GM12892 (cell line): Measurements from ENCODE around the gene SUSD2.
"Not testable (repeated sequence)": the region's sequence is repeated elsewhere in the genome, so short reads cannot be mapped to it uniquely, and the experiment has no call there.

Source experiments
- DNase-seq: peaks from one replicate; pipeline ENCODE4 v3.0.0; 2011; ENCODE audit not compliant: insufficient read length
- FAIRE-seq: peaks from 2 replicates; lab custom pipeline; 2011; peaks lifted over from hg19 to GRCh38; lab: Jason Lieb, UNC
- POLR2A ChIP-seq: IDR thresholded peaks from 2 replicates; pipeline ENCODE4 v1.6.1; 2011; ENCODE audit warnings: low read depth, low read length, control low read depth
- POLR2AphosphoS5 ChIP-seq: IDR thresholded peaks from 2 replicates; pipeline ENCODE4 v1.6.1; 2011; ENCODE audit warnings: low read depth, low read length, control low read depth
- TAF1 ChIP-seq: IDR thresholded peaks from 2 replicates; pipeline ENCODE4 v1.6.1; 2011; ENCODE audit warnings: low read depth, mild to moderate bottlenecking, control low read depth, low read length, borderline replicate concordance

Gene SUSD2

DNA sequence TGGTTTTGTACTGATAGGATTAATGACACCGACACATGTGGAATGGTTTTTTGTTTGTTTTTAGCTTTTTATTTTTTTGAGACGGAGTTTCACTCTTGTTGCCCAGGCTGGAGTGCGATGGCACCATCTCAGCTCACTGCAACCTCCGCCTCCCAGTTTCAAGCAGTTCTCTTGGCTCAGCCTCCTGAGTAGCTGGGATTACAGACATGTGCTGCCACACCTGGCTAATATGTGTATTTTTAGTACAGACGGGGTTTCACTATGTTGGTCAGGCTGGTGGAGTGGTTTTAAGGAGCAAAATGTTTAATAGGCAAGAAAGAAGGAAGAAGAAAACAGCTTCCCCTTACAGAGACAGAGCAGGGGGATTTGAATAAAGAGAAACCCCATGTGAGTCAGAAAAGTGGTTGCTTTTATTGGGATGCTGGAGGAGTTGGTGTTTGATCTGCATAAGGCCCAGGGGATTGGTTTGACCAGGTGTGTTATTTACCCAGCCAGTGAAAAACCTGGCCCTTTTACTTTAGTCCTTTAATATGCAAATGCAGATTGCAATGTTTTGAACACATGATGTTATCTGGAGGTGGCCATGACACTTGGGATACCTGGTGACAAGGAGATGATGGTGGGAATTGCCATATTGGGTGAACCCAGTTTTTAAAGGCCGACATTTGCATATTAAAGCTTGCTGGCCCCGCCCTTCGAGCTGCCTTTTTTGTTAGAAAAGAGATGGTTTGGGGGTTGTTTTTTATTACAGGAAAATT lies 24.3 kb downstream of the SUSD2 start:
- DNase-seq (no peak), FAIRE-seq (no peak)
- TF ChIP-seq TAF1: no peak
- no peak for TF ChIP-seq POLR2AphosphoS5

DNA sequence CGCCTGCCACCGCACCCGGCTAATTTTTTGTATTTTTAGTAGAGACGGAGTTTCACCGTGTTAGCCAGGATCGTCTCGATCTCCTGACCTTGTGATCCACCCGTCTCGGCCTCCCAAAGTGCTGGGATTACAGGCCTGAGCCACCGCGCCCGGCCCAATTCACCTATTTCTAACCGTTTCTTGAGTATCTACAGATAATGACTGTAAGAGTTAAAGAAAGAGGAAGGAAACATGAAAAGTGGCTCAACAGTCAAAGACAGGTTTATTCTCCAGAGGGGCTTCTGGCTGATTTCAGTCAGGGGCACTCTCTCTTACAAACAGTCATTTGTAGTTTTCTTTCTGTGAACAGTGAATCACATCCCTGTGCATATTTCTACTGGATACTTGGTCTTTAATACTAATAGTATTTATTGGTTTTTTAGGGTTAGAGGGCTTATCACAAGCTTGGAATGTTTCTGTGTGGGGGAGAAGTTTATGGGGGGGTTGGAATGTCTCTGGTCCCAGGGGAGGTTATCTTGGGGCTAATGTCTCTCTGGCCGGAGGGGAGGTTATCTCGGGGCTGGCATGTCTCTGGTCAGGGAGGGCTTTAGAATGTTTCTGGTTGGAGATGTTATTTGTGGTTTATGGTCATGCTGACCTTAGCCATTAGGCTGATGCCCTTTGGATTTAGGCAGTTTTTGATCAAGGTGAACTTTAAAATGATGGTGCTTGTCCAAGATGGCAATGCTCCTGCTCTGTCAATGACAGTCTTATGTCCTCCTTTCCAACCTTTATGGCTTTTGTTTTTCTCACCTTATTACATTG lies 25.4 kb downstream of the SUSD2 start:
- FAIRE-seq, DNase-seq: not testable (repeated sequence)

DNA sequence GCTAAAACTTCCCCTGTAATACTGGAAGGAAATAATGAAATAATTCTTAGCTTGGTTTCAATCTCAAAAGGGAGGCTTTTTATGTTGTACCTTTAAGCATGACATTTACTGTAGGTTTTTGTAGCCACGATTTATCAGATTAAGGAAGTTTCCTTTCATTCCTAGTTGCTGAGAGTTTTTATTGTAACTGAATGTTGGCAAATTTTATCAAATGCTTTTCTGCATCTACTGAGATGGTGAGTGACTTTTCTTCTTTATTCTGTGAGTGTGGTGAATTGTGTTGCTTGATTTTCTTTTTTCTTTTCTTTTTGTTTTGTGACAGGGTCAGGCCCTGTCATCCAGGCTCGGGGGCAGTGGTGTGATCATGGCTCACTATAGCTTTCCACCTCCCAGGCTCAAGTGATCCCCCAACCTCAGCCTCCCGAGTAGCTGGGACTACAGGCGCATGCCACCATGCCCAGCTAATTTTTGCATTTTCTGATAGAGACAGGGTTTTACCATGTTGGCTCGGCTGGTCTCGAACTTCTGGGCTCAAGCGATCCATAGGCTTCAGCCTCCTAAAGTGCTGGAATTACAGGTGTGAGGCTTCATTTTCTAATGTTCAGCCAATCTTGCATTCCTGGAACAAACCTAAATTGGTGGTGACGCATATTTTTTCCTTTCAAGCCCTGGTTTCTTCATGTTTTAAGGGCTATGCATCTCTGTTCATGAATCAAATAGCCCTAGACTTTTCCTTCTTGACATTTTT lies 26.2 kb downstream of the SUSD2 start:
- no peak for DNase-seq
- no peak for TF ChIP-seq POLR2AphosphoS5
- TF ChIP-seq POLR2A: no peak
- TF ChIP-seq TAF1: no peak
- FAIRE-seq: no peak

DNA sequence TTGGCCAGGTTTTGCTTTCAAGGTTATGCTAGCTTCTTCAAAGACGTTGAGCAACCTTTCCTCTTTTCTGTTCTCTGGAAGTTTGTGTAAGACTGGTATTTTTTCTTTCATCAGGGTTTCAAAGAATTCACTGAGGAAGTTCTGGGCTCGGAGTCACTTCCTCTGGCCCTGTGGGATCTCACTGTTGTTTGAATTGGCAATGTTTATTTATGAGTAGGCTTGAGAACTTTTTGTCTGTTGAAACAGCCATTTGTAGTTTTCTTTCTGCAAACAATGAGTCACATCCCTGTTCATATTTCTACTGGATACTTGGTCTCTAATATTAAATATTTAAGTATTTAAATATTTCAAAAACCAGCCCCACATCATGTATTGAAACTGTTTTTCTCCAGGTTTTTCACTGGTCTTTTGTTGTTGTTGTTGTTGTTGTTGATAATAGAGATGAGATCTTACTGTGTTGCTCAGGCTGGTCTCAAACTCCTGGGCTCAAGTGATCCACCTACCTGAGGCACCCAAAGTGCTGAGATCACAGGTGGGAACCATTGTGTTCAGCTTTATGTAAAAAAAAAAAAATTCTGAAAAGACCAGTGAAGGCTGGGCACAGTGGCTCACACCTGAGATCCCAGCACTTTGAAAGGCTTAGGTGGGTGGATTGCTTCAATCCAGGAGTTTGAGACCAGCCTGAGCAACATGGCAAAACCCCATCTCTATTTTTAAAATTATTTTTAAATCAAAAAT lies 26.9 kb downstream of the SUSD2 start:
- FAIRE-seq (no peak), DNase-seq (no peak)
- TF ChIP-seq POLR2AphosphoS5 (no peak), TAF1 (no peak), POLR2A (no peak)

DNA sequence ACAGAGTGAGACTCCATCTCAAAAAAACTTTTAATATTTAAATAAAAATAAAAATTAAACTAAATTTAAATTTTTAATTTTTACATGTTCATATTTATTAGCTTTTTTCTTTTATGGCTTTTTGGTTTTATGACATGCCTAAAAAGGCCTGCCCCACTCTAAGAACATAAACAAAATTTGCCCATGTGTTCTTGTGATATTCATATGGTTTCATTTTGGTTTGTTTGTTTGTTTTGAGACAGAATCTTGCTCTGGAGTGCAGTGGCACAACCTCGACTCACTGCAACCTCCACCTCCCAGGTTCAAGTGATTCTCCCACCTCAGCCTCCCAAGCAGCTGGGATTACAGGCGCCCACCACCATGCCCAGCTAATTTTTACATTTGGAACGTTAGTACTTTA lies 27.7 kb downstream of the SUSD2 start:
- DNase-seq (no peak), FAIRE-seq (no peak)
- TF ChIP-seq TAF1 (no peak), POLR2A (no peak), POLR2AphosphoS5 (no peak)

DNA sequence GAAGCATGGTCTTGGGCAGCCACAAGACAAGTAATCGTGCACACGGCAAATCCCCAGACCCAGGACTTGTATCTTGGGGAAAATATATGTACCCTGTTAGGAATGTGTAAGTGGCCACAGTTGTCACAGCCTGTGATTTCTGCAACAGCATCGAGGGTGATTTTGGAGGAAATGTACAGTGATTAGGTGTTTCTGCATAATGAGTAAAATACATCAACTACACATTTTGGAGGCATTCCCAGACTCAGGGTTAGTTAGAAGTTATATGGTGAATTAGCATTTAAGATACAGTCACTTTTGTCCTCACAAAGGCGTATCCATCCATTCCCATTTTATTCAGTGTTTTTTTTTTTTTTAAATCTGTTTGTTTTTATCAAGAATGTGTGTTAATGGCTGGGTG lies 28.4 kb downstream of the SUSD2 start:
- FAIRE-seq (no peak), DNase-seq (no peak)
- TF ChIP-seq POLR2A (no peak), TAF1 (no peak), POLR2AphosphoS5 (no peak)

DNA sequence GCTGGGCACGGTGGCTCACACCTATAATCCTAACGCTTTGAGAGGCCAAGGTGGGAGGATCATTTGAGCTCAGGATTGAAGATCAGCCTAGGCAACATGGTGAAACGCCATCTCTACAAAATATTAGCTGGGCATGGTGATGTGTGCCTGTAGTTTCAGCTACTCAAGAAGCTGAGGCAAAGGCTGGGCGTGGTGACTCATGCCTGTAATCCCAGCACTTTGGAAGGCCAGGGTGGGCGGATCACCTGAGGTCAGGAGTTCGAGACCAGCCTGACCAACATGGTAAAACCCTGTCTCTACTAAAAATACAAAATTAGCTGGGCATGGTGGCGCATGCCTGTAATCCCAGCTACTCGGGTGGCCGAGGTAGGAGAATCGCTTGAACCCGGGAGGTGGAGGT lies 29.1 kb downstream of the SUSD2 start:
- FAIRE-seq, DNase-seq: not testable (repeated sequence)

DNA sequence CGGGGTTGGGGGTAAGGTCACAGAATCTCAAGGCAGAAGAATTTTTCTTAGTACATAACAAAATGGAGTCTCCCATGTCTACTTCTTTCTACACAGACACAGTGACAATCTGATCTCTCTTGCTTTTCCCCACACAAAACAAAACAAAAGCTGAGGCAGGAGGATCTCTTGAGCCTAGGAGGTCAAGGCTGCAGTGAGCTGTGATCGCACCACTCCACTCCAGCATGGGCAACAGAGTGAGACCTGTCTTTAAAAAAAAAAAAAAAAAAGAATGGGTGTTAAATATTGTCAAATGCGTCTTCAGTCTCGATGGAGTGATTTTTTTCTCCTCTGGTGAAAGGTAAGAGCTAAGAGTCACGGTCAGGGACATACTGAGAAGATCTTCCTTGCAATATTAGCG lies 30.4 kb downstream of the SUSD2 start:
- not testable (repeated sequence) for DNase-seq

DNA sequence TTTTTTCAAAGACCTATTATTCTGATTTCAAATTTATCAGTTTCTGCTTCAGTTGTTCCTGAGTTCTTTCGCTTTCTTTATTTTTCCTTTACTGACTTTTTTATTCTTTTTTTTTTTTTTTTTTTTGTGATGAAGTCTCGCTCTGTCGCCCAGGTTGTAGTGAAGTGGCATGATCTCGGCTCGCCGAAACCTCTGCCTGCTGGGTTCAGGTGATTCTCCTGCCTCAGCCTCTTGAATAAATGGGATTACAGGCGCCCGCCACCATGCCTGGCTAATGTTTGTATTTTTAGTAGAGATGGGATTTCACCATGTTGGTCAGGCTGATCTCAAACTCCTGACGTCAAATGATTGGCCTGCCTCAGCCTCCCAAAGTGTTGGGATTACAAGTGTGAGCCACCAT lies 31.8 kb downstream of the SUSD2 start:
- FAIRE-seq, DNase-seq: not testable (repeated sequence)

More for the DNA sequence above, 30.4 kb downstream of the SUSD2 start:
- not testable (repeated sequence) for FAIRE-seq

DNA sequence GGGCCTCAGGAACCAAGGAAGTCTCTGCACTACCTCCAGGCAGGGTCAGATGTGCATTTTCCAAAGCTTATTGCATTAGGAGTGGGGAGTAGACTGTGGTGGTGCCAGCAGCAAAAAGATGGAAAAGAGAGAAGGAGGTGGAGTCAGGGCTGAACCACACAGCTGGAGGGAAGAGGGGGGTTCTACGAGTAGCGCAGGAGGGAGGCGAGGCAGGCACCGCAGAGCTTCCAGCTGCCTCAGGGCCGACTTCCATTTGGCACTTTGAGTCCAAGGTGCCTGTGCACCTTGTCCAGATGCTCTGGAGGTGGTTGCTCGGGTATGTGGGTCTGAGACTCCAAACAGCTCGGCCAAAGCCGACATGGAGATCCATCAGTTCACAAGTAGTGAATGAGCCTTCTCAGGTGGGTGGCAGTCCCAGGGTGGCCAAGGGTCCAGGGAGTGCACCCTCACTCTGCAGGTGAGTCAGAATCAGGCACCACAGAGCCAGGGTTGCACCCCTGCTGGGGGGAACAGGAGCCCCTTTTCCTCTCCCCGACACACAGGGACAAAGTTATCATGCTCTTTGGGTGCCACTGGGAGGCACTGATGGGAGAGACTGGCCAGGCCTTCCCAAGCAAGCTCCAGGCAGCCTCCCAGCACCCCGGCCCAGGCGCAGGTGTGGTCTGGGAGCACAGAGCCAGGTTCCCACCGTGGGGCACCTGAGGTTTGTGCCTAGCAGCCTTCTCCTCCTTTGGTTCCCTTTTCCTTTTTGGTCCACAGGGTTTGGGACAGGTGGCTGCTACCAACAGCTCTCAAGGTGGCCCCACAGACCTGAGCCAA lies 33.4 kb downstream of the SUSD2 start:
- DNase-seq (no peak), FAIRE-seq (no peak)
- no peak for TF ChIP-seq TAF1
- TF ChIP-seq POLR2AphosphoS5: no peak
- no peak for TF ChIP-seq POLR2A

DNA sequence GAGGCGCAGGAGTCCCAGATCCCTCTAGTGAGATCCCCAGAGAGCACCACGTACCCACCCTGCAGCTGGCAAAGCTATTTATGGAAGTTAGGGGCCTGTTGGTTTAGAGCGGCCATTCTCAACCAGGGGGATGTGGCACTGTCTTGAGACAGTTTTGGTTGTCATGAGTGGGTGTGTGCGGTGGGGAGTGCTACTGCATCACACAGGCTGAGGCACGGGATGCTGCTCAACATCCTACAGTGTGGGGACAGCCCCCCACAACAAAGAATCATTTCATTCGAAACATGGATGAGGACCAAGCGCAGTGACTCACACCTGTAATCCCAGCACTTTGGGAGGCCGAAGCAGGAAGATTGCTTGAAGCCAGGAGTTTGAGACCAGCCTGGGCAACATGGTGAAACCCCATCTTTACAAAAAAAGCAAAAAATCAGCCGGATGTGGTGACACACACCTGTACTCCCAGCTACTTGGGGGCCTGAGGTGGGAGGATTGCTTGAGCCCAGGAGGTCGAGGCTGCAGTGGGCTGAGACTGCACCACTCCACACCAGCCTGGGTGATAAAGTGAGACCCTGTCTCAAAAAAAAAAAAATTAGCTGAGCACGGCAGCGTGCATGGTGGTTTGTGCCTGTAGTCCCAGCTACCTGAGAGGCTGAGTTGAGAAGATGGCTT lies 35.4 kb downstream of the SUSD2 start:
- no peak for FAIRE-seq
- TF ChIP-seq POLR2AphosphoS5 (no peak), TAF1 (no peak), POLR2A (no peak)
- DNase-seq: no peak
